C4-2B (cell line): ENCODE data around the gene KCNJ15.

Experiments used
- ZFX ChIP-seq: fragments of 450-650 bp; IDR thresholded peaks from 2 replicates; pipeline ENCODE4 v1.6.1; 2017
- TF ChIP-seq, protein P1 (sequence below): fragments of 450-650 bp; conservative IDR thresholded peaks from 2 replicates; pipeline ENCODE4 v1.5.1; 2017; ENCODE audit warnings: mild to moderate bottlenecking

DNA sequence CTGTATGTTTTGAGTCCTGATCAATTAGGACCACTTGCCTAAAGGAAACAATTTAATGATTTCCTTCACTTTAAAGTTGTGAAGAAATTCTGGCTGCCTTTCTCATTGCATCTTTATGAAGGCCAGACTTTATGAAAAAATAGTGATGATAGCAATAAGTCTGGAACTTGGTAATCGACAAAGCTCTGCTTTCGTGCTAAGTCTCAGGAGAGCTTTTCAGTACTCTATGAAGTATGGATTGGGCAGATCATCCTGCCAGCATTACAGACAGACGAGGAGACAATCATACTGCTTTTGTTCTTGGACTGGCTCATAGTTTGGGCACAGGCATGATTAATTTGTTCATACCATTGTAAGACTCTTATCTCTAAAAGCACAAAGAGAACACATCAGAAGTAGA lies 45.5 kb upstream of the KCNJ15 start:
- TF ChIP-seq, protein P1, sequence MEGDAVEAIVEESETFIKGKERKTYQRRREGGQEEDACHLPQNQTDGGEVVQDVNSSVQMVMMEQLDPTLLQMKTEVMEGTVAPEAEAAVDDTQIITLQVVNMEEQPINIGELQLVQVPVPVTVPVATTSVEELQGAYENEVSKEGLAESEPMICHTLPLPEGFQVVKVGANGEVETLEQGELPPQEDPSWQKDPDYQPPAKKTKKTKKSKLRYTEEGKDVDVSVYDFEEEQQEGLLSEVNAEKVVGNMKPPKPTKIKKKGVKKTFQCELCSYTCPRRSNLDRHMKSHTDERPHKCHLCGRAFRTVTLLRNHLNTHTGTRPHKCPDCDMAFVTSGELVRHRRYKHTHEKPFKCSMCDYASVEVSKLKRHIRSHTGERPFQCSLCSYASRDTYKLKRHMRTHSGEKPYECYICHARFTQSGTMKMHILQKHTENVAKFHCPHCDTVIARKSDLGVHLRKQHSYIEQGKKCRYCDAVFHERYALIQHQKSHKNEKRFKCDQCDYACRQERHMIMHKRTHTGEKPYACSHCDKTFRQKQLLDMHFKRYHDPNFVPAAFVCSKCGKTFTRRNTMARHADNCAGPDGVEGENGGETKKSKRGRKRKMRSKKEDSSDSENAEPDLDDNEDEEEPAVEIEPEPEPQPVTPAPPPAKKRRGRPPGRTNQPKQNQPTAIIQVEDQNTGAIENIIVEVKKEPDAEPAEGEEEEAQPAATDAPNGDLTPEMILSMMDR: no peak
- TF ChIP-seq ZFX: no peak
